Activated CD8-positive, alpha-beta memory T cell treated with anti-CD3 and anti-CD28 coated beads, Interleukin-2, amount 50 U/mL, for 1 hour (primary cell): ENCODE measurements around the gene DENND1B.

Source experiments
- DNase-seq: peaks from one replicate; pipeline ENCODE4 v3.0.0-alpha.2; 2020; ENCODE audit errors: extremely low read depth

The DENND1B gene

DNA sequence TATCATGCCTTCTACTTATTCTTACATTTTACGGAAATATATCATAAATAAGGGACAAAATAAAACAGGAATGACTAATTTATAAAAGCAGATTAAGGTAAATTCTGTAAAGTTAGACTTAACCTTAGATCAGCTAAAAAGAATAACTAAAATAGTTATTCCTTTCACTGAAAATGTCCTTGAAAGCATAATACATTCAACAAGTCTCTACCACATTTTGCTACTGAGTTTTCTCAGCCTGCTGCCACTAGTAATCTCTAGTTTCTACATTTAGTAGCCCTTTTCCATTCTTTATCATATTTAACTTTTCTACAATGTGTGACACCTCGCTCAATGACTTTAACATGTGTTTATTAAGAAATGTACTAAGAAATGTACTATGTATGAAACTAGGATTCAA, 89.0 kb downstream of the DENND1B start:
- DNase-seq = no peak

GRCh38 chr1:197685785-197686184, 89.5 kb downstream of the DENND1B start:
- no peak for DNase-seq

- DNase-seq = no peak
Measured at GRCh38 chr1:197683895-197684553, 91.3 kb downstream of the DENND1B start.

DNA sequence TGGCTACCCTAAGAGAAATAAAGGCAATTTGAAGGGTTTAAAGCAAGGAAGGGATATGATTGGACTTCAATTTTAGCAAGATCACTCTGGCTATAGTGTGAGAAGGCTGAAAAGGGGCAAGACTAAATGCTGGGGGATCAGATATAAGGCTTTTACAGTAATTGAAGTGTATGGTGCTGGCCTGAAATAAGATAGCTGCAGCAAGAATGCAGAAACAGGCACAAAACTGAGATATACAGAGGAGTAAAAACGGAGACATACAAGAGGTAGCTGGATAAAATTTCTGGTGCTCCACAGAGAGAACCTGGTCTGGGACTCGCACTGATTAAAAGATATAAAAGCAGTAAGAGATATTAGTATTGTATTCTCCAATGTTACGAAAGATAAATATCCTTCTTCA, 92.0 kb downstream of the DENND1B start:
- DNase-seq = no peak

- no peak for DNase-seq
Measured at GRCh38 chr1:197680311-197680710, 95.0 kb downstream of the DENND1B start.

GRCh38 chr1:197677752-197678295, 97.5 kb downstream of the DENND1B start:
- DNase-seq = no peak

GRCh38 chr1:197677313-197677712, 98.0 kb downstream of the DENND1B start:
- no peak for DNase-seq

- DNase-seq = no peak
Measured at GRCh38 chr1:197675583-197676208, 99.6 kb downstream of the DENND1B start.

- no peak for DNase-seq
Measured at GRCh38 chr1:197674286-197674685, 101.0 kb downstream of the DENND1B start.

DNA sequence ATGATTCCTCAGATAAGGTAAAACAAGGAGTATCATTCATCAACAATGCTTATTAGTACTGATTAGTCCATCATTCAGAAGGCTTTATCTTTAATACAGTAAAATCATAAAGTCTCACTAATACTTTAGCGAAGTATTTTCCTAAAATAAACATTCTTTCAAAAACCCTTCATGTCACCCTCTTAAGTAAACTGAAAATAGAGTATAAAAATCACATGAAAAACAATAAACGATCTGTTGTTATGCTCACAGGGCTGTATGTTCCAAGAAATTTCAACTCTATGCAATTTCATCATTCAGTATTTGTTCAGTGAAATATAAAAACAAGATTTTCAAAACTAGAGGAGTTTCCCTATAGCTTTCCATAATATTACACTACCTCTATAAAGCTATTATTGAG, 102.0 kb downstream of the DENND1B start:
- no peak for DNase-seq

DNA sequence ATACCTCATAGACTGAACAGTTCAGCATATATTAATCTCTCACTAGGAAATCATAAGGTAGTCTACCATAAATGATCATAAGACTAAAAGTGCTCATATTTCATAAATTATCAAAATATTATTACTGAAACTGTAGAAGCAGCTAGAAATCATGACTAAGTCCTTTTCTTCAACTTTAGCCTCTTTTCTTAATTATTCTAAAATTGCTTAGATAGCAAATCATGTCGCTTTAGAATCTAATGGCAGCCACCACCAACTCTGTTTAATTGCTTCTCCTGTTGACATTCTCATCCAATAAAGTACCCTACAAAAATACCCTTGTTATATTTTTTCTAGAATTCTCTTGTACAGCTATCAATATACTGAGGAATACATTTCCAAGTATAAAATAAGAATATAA, 102.9 kb downstream of the DENND1B start:
- DNase-seq = no peak

DNA sequence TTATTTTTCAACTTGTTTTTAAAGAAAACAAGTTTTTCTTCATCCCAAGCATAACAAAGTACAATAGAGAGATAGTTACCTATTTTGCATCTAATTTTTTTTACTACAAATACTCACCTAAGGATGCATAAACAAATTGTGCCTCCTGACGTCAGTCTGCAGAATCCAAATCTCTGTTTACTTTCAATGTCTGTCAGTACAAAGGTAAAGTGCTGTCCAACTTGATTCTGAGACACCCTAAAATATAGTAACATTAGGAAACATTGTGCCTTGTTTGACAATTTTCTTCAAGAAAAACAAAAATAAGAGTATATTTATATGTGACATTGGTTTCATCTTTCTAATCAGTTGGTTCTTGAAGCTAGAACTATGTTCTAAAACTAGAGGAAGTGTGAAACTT, 103.4 kb downstream of the DENND1B start:
- DNase-seq = no peak

GRCh38 chr1:197671140-197671539, 104.1 kb downstream of the DENND1B start:
- no peak for DNase-seq

GRCh38 chr1:197666769-197667285, 108.5 kb downstream of the DENND1B start:
- DNase-seq = no peak

GRCh38 chr1:197664391-197664790, 110.9 kb downstream of the DENND1B start:
- DNase-seq = no peak

GRCh38 chr1:197663162-197663953, 111.9 kb downstream of the DENND1B start:
- DNase-seq = no peak

GRCh38 chr1:197660389-197660788, 114.9 kb downstream of the DENND1B start:
- DNase-seq = no peak

DNA sequence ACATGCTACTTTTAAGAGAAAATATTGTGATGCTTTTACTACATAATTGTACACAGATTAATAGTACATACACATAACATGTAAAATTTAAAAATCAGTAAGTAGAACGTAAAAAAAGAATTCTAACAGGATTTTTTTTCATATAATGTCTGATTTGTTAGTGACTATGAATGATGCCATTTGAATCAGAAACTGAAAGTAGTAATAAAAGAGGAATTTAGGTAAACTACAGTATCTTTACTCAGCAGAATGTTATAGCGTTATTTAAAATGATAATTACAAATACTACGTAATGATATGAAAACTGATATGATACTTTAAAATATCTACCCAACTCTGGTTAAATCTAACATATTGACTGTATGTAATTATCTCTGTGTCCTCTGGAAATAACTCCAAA, 116.1 kb downstream of the DENND1B start:
- no peak for DNase-seq

- DNase-seq = no peak
Measured at GRCh38 chr1:197649188-197649587, 126.1 kb downstream of the DENND1B start.

DNA sequence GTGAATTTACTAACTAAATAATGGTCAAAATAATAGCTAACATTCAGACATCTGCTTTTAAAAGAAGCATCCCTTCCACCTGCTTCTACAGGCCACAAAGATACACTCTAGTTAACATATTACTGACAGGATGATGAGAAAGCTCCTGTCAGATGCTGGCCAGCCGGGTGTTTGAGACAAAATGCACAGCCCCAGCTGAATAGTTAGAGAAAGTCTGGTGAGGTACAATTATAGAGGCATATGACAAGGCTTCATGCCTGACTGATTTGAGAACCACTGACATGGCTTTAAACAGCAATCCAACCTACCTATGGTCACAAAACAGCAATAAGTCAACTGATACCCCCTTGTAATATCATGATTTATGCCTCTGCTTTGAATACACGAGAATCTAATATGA, 137.0 kb downstream of the DENND1B start:
- no peak for DNase-seq

DNA sequence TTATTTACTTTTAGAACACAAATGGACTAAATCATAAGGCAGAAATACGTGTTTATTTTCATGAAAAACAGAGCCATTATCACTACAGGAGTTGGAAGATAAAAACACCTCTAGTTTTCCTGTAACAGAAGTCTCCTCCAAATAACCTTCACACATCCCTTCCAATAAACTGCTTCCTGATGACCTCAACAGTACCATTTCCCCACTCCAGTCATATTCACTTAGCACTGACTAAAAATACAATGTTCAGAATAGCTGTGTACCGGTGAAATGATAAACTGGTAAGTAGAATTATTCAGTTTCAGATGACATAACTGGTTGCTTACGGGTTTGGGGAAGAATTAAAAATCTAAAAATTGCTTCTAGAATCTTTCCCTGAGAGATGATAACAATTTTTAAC, 137.9 kb downstream of the DENND1B start:
- no peak for DNase-seq

DNA sequence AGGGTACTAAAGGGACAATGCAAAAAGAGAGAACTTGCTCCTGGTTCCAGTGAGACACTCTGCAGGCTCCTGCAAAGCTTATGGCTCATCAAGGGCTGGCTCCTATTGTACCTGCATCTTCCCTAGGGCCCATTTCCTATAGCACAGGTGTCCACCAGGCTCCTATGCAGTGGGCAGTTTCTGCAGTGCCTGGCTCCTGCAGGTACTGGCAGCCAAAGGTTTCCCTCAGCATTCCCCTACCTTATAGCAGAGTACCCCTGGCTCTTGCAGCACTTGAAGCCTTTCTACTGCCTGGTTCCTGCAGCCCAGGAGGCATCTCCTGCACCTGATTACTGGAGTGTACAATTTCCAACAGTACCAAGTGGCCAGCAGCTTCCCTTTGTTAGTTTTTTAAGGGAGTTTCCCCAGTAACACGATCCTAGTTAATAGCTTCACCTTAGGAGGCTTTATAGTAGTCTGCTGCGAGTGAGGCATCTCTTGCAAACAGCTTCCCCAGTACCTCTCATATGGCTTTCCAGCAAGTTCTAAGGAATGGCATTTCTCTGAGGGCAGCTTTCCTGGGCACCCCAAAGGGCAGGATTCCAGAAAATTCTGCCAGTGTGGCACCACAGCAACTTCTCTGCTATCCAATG, 141.7 kb downstream of the DENND1B start:
- no peak for DNase-seq
